HEK293 (cell line): ENCODE measurements around the gene BCAS3.

Source experiments
- GLI2 ChIP-seq: fragments of 450-650 bp; formaldehyde crosslinking; IDR thresholded peaks from 2 replicates; pipeline ENCODE4; 2017; ENCODE audit warnings: missing biosample characterization, missing genetic modification characterization, low read depth, borderline replicate concordance
- ZFHX2 ChIP-seq: fragments of 450-650 bp; formaldehyde crosslinking; conservative IDR thresholded peaks from 2 replicates; pipeline ENCODE4 v1.5.1; 2016; ENCODE audit warnings: missing biosample characterization, missing genetic modification characterization
- TF ChIP-seq, protein P1 (sequence below): sonication (generic); formaldehyde crosslinking; IDR thresholded peaks from 2 replicates; pipeline ENCODE4 v1.8.1; 2022; ENCODE audit warnings: mild to moderate bottlenecking, moderate library complexity, missing genetic modification reagents
- TF ChIP-seq, protein P2 (sequence below): fragments of 450-650 bp; formaldehyde crosslinking; IDR thresholded peaks from 2 replicates; pipeline ENCODE4 v1.5.1; 2016; ENCODE audit warnings: missing biosample characterization, missing genetic modification characterization

DNA sequence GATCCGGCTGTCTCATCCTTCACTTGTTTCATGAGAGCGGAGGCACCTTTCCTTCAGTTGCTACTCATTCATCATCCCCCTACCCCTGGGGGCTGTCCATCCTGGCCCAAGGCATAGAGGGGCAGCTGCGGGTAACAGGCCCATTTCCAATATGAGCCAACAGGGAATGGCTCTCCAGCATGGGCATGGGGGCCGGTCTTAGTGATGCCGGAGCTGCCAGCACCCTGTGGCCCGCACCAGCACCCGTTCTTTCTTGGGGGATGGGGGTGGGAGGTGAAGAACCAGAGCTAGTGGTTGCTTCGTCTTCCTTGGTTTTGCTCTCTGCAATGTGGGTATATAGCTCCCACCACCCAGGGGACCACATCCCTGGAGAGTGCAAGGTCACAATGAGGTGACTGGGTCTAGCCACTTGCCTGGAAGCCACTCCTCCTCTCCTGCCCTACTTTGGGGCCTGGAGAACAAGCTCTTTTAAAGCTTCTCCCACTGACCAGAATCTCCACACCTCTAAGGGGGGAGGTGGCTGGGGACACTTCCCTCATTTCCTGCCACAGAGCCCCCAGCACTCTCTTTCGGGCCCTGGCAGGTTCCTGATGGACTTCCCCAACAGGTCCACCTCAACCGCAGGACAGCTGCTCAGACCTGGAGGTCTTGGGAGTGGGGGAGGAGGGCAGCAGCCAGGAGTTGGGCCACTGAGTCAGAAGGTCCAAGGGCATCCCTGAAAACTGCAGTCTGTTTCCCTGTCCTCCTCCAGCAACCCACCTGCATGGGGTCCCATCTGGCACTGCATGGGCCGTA, 710.1 kb downstream of the BCAS3 start:
- TF ChIP-seq, protein P1, sequence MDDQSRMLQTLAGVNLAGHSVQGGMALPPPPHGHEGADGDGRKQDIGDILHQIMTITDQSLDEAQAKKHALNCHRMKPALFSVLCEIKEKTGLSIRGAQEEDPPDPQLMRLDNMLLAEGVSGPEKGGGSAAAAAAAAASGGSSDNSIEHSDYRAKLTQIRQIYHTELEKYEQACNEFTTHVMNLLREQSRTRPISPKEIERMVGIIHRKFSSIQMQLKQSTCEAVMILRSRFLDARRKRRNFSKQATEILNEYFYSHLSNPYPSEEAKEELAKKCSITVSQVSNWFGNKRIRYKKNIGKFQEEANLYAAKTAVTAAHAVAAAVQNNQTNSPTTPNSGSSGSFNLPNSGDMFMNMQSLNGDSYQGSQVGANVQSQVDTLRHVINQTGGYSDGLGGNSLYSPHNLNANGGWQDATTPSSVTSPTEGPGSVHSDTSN (CRISPR knock-in tag): no peak
- TF ChIP-seq GLI2 (tag by site-specific recombination) (no peak), ZFHX2 (tag by site-specific recombination) (no peak)
- TF ChIP-seq, protein P2, sequence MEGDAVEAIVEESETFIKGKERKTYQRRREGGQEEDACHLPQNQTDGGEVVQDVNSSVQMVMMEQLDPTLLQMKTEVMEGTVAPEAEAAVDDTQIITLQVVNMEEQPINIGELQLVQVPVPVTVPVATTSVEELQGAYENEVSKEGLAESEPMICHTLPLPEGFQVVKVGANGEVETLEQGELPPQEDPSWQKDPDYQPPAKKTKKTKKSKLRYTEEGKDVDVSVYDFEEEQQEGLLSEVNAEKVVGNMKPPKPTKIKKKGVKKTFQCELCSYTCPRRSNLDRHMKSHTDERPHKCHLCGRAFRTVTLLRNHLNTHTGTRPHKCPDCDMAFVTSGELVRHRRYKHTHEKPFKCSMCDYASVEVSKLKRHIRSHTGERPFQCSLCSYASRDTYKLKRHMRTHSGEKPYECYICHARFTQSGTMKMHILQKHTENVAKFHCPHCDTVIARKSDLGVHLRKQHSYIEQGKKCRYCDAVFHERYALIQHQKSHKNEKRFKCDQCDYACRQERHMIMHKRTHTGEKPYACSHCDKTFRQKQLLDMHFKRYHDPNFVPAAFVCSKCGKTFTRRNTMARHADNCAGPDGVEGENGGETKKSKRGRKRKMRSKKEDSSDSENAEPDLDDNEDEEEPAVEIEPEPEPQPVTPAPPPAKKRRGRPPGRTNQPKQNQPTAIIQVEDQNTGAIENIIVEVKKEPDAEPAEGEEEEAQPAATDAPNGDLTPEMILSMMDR (tag by site-specific recombination): no peak
